Anterior cingulate cortex (tissue), 58 donors: ENCODE data around the gene P4HA1.
"Not testable (repeated sequence)": the region's sequence is repeated elsewhere in the genome, so short reads cannot be mapped to it uniquely, and the experiment has no call there.

Experiments
- DNase-seq, 58 donors: peaks; one replicate each; lab custom pipeline; 2025; lab: John Stamatoyannopoulos, UW

Gene P4HA1

GRCh38 chr10:73044378-73045285, 52.0 kb downstream of the P4HA1 start:
- DNase-seq: no peak

GRCh38 chr10:73043766-73044377, 52.8 kb downstream of the P4HA1 start:
- DNase-seq: no peak

GRCh38 chr10:73043319-73043718, 53.3 kb downstream of the P4HA1 start:
- DNase-seq: no peak

- DNase-seq: no peak
Measured at GRCh38 chr10:73042130-73042529, 54.5 kb downstream of the P4HA1 start.

GRCh38 chr10:73039635-73040034, 57.0 kb downstream of the P4HA1 start:
- DNase-seq: no peak

GRCh38 chr10:73036285-73036684, 60.4 kb downstream of the P4HA1 start:
- DNase-seq: not testable (repeated sequence)

GRCh38 chr10:73032536-73032935, 64.1 kb downstream of the P4HA1 start:
- peak in 1 of 58 donors; percentile 0 for DNase-seq

GRCh38 chr10:73026623-73027022, 70.0 kb downstream of the P4HA1 start:
- not testable (repeated sequence) for DNase-seq

- not testable (repeated sequence) for DNase-seq
Measured at GRCh38 chr10:73023455-73024070, 73.1 kb downstream of the P4HA1 start.

GRCh38 chr10:73022961-73023360, 73.7 kb downstream of the P4HA1 start:
- not testable (repeated sequence) for DNase-seq

- DNase-seq: not testable (repeated sequence)
Measured at GRCh38 chr10:73021538-73022164, 75.0 kb downstream of the P4HA1 start.

- no peak for DNase-seq
Measured at GRCh38 chr10:73021050-73021449, 75.6 kb downstream of the P4HA1 start.

GRCh38 chr10:73019100-73019499, 77.6 kb downstream of the P4HA1 start:
- DNase-seq: no peak

- DNase-seq: no peak
Measured at GRCh38 chr10:73018632-73019031, 78.0 kb downstream of the P4HA1 start.

- no peak for DNase-seq
Measured at GRCh38 chr10:73017955-73018480, 78.6 kb downstream of the P4HA1 start.

GRCh38 chr10:73015779-73016178, 80.9 kb downstream of the P4HA1 start:
- no peak for DNase-seq

- DNase-seq: no peak
Measured at GRCh38 chr10:73003822-73004221, 92.8 kb downstream of the P4HA1 start.

GRCh38 chr10:73000973-73001372, 95.7 kb downstream of the P4HA1 start:
- no peak for DNase-seq

GRCh38 chr10:72997099-72997498, 99.6 kb downstream of the P4HA1 start:
- DNase-seq: no peak

GRCh38 chr10:72995459-72995858, 101.2 kb downstream of the P4HA1 start:
- DNase-seq: not testable (repeated sequence)

- DNase-seq: not testable (repeated sequence)
Measured at GRCh38 chr10:72989771-72990170, 106.9 kb downstream of the P4HA1 start.
